Measurements from ENCODE around the gene RPL3.

DNA sequence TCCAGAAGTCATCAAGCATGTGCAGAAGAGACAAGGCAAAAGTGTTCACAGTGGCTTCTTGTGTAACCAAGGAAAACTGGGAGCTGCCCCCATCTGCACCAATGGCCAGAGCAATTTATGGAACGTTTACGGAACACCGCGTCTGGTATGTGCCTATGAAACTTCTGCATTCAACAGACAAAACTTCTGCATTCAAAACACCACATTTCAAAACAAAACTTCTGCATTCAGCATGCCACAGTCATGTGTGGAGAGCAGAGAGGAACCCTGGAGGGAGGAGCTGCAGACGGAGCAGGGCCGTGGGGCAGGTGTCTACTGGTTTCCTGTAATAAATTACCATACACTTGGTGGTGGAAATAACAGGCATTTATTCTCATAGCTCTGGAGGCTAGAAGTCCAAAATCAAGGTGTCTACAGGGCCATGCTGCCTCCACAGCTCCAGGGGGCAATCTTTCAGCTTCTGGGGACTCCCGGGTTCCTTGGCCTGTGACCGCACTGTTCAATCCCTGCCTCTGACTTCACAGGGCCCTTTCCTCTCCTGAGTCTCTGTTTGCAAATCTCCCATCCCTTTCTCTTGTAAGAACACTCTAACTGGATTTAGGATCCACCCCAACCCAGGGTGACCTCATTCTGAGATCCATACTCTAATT, 32.2 kb downstream of the RPL3 start:
- peak; percentile 16 for TF ChIP-seq CTCF (IDR thresholded peaks at IDR 0.05; ENCODE audit: low read depth, low read length, poor library complexity, severe bottlenecking)
- no peak for TF ChIP-seq EZH2phosphoT487 (IDR thresholded peaks at IDR 0.05; ENCODE audit: borderline replicate concordance, low read length)

Data from DOHH2 (cell line).